Esophagus muscularis mucosa (tissue), 4 donors: ENCODE results near the gene DMAC2.

Experiments used
- EP300 ChIP-seq: sonication (generic); formaldehyde crosslinking; IDR thresholded peaks from one replicate; pipeline ENCODE4 v1.6.1; 2017; ENCODE audit warnings: antibody characterized with exemption
- POLR2A ChIP-seq: fragments of 450-650 bp; IDR thresholded peaks from one replicate; pipeline ENCODE4 v1.6.1; 2017; ENCODE audit warnings: antibody characterized with exemption, moderate library complexity, mild to moderate bottlenecking, low read depth
- POLR2AphosphoS5 ChIP-seq, 2 donors: sonication (generic); formaldehyde crosslinking; IDR thresholded peaks; one replicate each; pipeline ENCODE4 v1.6.1; 2017; ENCODE audit warnings: antibody characterized with exemption in 2 of 2
- TF ChIP-seq, protein P1 (sequence below), 3 experiments: fragments of 200-600 bp in 2 of 3; fragments of 450-650 bp in 1 of 3; sonication (generic) in 2 of 3; IDR thresholded peaks; one replicate each; pipeline ENCODE4 v1.5.1; 2017 to 2019; ENCODE audit warnings: antibody characterized with exemption in 3 of 3, mild to moderate bottlenecking in 2 of 3, moderate library complexity in 1 of 3

DNA sequence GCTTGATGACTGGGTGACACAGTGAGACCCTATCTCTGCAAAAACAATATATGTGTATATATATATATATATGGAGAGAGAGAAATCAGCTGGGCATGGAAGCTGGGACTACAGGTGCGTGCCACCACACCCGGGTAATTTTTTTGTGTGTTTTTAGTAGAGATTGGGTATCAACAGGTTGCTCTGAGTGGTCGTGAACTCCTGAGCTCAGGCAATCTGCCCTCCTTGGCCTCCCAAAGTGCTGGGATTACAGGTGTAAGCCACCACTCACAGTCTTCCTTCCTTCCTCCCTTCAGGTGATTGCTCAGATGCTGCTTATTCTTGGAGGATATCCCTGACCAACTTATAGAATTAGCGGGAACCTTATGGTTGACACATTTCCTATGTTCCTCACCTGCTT lies 45.1 kb upstream of the DMAC2 start:
- TF ChIP-seq, protein P1, sequence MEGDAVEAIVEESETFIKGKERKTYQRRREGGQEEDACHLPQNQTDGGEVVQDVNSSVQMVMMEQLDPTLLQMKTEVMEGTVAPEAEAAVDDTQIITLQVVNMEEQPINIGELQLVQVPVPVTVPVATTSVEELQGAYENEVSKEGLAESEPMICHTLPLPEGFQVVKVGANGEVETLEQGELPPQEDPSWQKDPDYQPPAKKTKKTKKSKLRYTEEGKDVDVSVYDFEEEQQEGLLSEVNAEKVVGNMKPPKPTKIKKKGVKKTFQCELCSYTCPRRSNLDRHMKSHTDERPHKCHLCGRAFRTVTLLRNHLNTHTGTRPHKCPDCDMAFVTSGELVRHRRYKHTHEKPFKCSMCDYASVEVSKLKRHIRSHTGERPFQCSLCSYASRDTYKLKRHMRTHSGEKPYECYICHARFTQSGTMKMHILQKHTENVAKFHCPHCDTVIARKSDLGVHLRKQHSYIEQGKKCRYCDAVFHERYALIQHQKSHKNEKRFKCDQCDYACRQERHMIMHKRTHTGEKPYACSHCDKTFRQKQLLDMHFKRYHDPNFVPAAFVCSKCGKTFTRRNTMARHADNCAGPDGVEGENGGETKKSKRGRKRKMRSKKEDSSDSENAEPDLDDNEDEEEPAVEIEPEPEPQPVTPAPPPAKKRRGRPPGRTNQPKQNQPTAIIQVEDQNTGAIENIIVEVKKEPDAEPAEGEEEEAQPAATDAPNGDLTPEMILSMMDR (IDR thresholded peaks at IDR 0.05) = no peak
- TF ChIP-seq POLR2A (no peak), POLR2AphosphoS5 (IDR thresholded peaks at IDR 0.05) (no peak), EP300 (no peak)
